Caco-2 (cell line): ENCODE results near the gene CEBPZ. TPM values are rescaled to one million over a fixed set of nuclear protein-coding genes. Genes with fewer than 3 reads are reported as not detected.

Experiments used
- BruUV-seq: library from RNA; stranded (reverse); fragments of 400-500 nt; replicated peaks from 2 replicates; lab custom pipeline; 2021; lab: Mats Ljungman, UMichigan
- CTCF ChIA-PET: fragments of 300-600 bp; sonication (Branson Sonifier 250); formaldehyde crosslinking; loops from one replicate; lab custom pipeline; 2022; ENCODE audit warnings: antibody characterized with exemption; lab: Charles Lee
- POLR2A ChIA-PET: fragments of 300-600 bp; sonication (Branson Sonifier 250); formaldehyde crosslinking; loops from one replicate; lab custom pipeline; 2022; ENCODE audit warnings: antibody characterized with exemption; lab: Charles Lee
- DNase-seq, 2 experiments: peaks; one replicate each; pipeline versions ENCODE4 v3.0.0 to v3.0.0-alpha.2; 2020 to 2022
- H3K27me3 ChIP-seq: replicated peaks from 2 replicates; pipeline ENCODE4 v1.6.0; 2011; ENCODE audit warnings: low read length; ENCODE audit not compliant: control insufficient read depth, insufficient read depth
- H3K36me3 ChIP-seq: 2 replicates; pipeline ENCODE4 v1.5.1; 2011; ENCODE audit warnings: low read length; ENCODE audit not compliant: control insufficient read depth, insufficient read depth
- H3K4me1 ChIP-seq: fragments of 250-450 bp; sonication (Bioruptor Pico); 2 replicates; pipeline ENCODE4 v1.5.1; 2020; ENCODE audit warnings: mild to moderate bottlenecking
- H3K4me3 ChIP-seq: 2 replicates; pipeline ENCODE4 v1.5.1; 2011; ENCODE audit warnings: low read depth, mild to moderate bottlenecking, control low read depth, low read length
- H3K9me3 ChIP-seq: fragments of 250-450 bp; sonication (Bioruptor Pico); 2 replicates; pipeline ENCODE4 v1.5.1; 2020; ENCODE audit warnings: mild to moderate bottlenecking, moderate library complexity
- H3K27ac Mint-ChIP-seq: one replicate; pipeline ENCODE4 v1.8.0; 2022; ENCODE audit warnings: mixed read lengths; ENCODE audit not compliant: unreplicated experiment
- H3K27me3 Mint-ChIP-seq: one replicate; pipeline ENCODE4 v1.8.0; 2022; ENCODE audit warnings: mixed read lengths; ENCODE audit not compliant: insufficient read depth, unreplicated experiment
- H3K36me3 Mint-ChIP-seq: one replicate; pipeline ENCODE4 v1.8.0; 2022; ENCODE audit warnings: mild to moderate bottlenecking, mixed read lengths; ENCODE audit not compliant: insufficient read depth, unreplicated experiment
- H3K4me1 Mint-ChIP-seq: one replicate; pipeline ENCODE4 v1.8.0; 2022; ENCODE audit warnings: low read depth, mixed read lengths; ENCODE audit not compliant: unreplicated experiment
- H3K4me3 Mint-ChIP-seq: one replicate; pipeline ENCODE4 v1.8.0; 2022; ENCODE audit warnings: mild to moderate bottlenecking, moderate library complexity, mixed read lengths; ENCODE audit not compliant: unreplicated experiment
- H3K9me3 Mint-ChIP-seq: one replicate; pipeline ENCODE4 v1.8.0; 2022; ENCODE audit warnings: mixed read lengths; ENCODE audit not compliant: unreplicated experiment
- intact Hi-C: fragments of 100-400 bp; cut with micrococcal nuclease; formaldehyde crosslinking; loops from one replicate; pipeline ENCODE4 v1.10.0; 2022; ENCODE audit not compliant: unreplicated experiment
- total RNA-seq: library from RNA; stranded (reverse); gene quantifications from 2 replicates; pipeline ENCODE4 v1.2.3, GENCODE V29; 2022
- TF ChIP-seq, protein P1 (sequence below), 2 experiments: fragments of 200-600 bp in 1 of 2; IDR thresholded peaks; 1 replicate in 1 of 2; 2 replicates in 1 of 2; pipeline versions ENCODE4 v1.5.1 to v1.8.0; 2011 to 2022; ENCODE audit warnings: antibody characterized with exemption in 1 of 2, control low read depth in 1 of 2, inconsistent platforms in 1 of 2, low read depth in 1 of 2, low read length in 1 of 2, mild to moderate bottlenecking in 1 of 2, moderate library complexity in 1 of 2; ENCODE audit not compliant: insufficient read depth in 1 of 2, severe bottlenecking in 1 of 2, unreplicated experiment in 1 of 2

CEBPZ gene
- total RNA-seq, 1 experiment from 2014 or later = 93.3 TPM

DNA sequence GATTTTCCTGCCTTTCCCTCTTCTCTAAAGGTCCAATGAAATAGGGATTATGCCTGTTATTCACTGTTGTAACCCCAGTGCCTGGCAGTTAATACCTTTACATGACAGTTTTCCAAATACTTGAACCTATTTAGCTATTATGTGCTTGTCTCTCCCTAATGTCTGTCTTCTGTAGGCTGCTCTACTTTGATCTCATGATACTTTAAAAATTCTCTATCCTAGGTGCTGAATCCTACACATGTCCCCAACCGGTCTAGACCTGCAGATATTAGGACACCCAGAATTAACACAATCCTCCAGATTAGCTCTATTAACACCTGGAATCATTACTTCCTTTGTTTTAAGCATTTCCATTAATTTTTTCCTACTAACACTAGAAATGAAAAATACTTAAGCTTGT is 7.3 kb downstream of the CEBPZ start:
- ChIA-PET POLR2A (no interaction called here), CTCF (no interaction called here)
- Mint-ChIP-seq H3K27ac (no peak overlapping the region), H3K4me3 (no peak overlapping the region), H3K9me3 (no peaks in the 10 kb centered on the region), H3K4me1 (peaks cover 15% of the 10 kb centered on the region), H3K27me3 (no peaks in the 10 kb centered on the region), H3K36me3 (peaks cover 74% of the 10 kb centered on the region)
- no TSS peak for BruUV-seq
- no peaks in the 10 kb centered on the region for H3K27me3 ChIP-seq
- no peak overlapping the region for H3K4me3 ChIP-seq
- DNase-seq = no peak
- peaks cover 11% of the 10 kb centered on the region for H3K36me3 ChIP-seq
- intact Hi-C loops = no loop called here
- TF ChIP-seq, protein P1, sequence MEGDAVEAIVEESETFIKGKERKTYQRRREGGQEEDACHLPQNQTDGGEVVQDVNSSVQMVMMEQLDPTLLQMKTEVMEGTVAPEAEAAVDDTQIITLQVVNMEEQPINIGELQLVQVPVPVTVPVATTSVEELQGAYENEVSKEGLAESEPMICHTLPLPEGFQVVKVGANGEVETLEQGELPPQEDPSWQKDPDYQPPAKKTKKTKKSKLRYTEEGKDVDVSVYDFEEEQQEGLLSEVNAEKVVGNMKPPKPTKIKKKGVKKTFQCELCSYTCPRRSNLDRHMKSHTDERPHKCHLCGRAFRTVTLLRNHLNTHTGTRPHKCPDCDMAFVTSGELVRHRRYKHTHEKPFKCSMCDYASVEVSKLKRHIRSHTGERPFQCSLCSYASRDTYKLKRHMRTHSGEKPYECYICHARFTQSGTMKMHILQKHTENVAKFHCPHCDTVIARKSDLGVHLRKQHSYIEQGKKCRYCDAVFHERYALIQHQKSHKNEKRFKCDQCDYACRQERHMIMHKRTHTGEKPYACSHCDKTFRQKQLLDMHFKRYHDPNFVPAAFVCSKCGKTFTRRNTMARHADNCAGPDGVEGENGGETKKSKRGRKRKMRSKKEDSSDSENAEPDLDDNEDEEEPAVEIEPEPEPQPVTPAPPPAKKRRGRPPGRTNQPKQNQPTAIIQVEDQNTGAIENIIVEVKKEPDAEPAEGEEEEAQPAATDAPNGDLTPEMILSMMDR (IDR thresholded peaks at IDR 0.05; ENCODE audit: insufficient read depth in 1 of 2, low read depth in 1 of 2, low read length in 1 of 2, severe bottlenecking in 1 of 2, unreplicated experiment in 1 of 2) = no peak
- H3K9me3 ChIP-seq = no peaks in the 10 kb centered on the region
- peaks cover 13% of the 10 kb centered on the region for H3K4me1 ChIP-seq

DNA sequence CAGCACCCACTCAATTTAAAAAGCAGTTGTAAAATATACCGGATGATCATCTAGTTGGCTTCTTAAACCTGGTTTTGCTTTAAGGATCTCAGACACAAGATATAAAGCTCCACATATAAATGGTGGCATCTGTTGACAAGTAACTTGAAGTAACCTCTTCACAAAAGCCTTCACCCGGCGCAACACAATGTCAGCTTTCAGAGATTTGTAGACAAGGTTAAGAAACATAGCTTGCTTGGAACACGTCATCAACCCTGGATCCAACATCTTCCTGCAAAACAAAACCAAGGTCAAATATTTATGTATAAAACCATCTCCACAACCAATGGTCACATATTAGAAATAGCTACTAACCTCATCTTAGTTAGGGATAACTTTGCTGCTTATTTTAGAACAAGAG is 8.3 kb downstream of the CEBPZ start:
- DNase-seq = no peak
- BruUV-seq = no TSS peak
- intact Hi-C loops = no loop called here
- Mint-ChIP-seq H3K27me3 (no peaks in the 10 kb centered on the region), H3K27ac (no peak overlapping the region), H3K36me3 (peaks cover 81% of the 10 kb centered on the region), H3K4me1 (peaks cover 15% of the 10 kb centered on the region), H3K9me3 (no peaks in the 10 kb centered on the region), H3K4me3 (no peak overlapping the region)
- ChIA-PET POLR2A (no interaction called here), CTCF (no interaction called here)
- Histone ChIP-seq H3K27me3 (no peaks in the 10 kb centered on the region), H3K9me3 (no peaks in the 10 kb centered on the region), H3K4me1 (peaks cover 13% of the 10 kb centered on the region), H3K4me3 (no peak overlapping the region), H3K36me3 (peaks cover 10% of the 10 kb centered on the region)
- TF ChIP-seq, protein P1 (IDR thresholded peaks at IDR 0.05; ENCODE audit: insufficient read depth in 1 of 2, low read depth in 1 of 2, low read length in 1 of 2, severe bottlenecking in 1 of 2, unreplicated experiment in 1 of 2) = no peak

DNA sequence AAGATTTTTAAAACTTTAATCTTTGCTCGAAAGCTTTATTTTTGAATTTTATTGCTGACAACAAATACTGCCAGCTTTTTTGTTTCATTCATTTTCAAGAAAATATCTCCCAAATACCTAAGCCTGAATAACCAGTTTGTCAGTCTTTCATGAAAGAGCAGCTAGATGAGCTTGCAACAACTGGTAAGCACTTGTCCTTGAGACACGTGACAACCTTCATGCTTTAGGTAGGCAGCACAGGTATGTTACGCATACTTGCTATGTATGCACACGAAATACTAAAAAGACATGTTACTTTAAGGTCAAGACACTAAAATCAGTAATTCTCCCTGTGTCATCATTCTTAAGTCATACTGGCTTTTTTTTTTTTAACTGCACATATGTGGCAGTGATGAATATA is 12.3 kb downstream of the CEBPZ start:
- Mint-ChIP-seq H3K9me3 (no peaks in the 10 kb centered on the region), H3K4me3 (no peak overlapping the region), H3K27me3 (no peaks in the 10 kb centered on the region), H3K27ac (no peak overlapping the region), H3K36me3 (peaks cover 91% of the 10 kb centered on the region), H3K4me1 (no peaks in the 10 kb centered on the region)
- DNase-seq = no peak
- no TSS peak for BruUV-seq
- H3K27me3 ChIP-seq = no peaks in the 10 kb centered on the region
- intact Hi-C loops = no loop called here
- H3K9me3 ChIP-seq = no peaks in the 10 kb centered on the region
- no peaks in the 10 kb centered on the region for H3K4me1 ChIP-seq
- peaks cover 5% of the 10 kb centered on the region for H3K36me3 ChIP-seq
- ChIA-PET CTCF (no interaction called here), POLR2A (interaction anchor here (0.6 kb wide), 1 partner anchor 448 kb away, joined by 3 read pairs; no protein-coding TSS in a partner anchor)
- TF ChIP-seq, protein P1 (IDR thresholded peaks at IDR 0.05; ENCODE audit: insufficient read depth in 1 of 2, low read depth in 1 of 2, low read length in 1 of 2, severe bottlenecking in 1 of 2, unreplicated experiment in 1 of 2) = no peak
- H3K4me3 ChIP-seq = no peak overlapping the region
